OCI-LY1 (cell line): ENCODE data around the gene SCAI.

ENCODE experiments used
- CTCF ChIP-seq: fragments of 200-600 bp; sonication (generic), shearing (Covaris generic); IDR thresholded peaks from 2 replicates; pipeline ENCODE4 v1.5.1; 2017; ENCODE audit warnings: mild to moderate bottlenecking, antibody characterized with exemption, low read length, moderate library complexity, mixed read lengths
- EZH2 ChIP-seq: fragments of 200-600 bp; sonication (generic), shearing (Covaris generic); IDR thresholded peaks from 2 replicates; pipeline ENCODE4 v1.8.0; 2017; ENCODE audit warnings: borderline replicate concordance, mixed run types, mild to moderate bottlenecking, antibody characterized with exemption, low read length, moderate library complexity, mixed read lengths

- TF ChIP-seq CTCF = no peak
- TF ChIP-seq EZH2 = no peak
These were observed 8.4 kb downstream of the SCAI start for GRCh38 chr9:125134976-125135375.
